Endodermal cell (in vitro differentiated cells): Measurements from ENCODE around the gene BIRC7. TPM values are rescaled to one million over a fixed set of nuclear protein-coding genes. Genes with fewer than 3 reads are reported as not detected.

Experiments used
- DNase-seq: peaks from one replicate; pipeline ENCODE4 v3.0.0-alpha.2; 2017
- H3K27ac ChIP-seq: 2 replicates; pipeline ENCODE4 v1.5.1; 2013; ENCODE audit warnings: mild to moderate bottlenecking, low read depth, low read length, moderate library complexity
- H3K27me3 ChIP-seq: 2 replicates; pipeline ENCODE4 v1.6.1; 2013; ENCODE audit warnings: mild to moderate bottlenecking, low read length, moderate library complexity; ENCODE audit not compliant: insufficient read depth, control insufficient read depth, poor library complexity, severe bottlenecking
- H3K36me3 ChIP-seq: 2 replicates; pipeline ENCODE4 v1.7.0; 2013; ENCODE audit warnings: mild to moderate bottlenecking, low read length, moderate library complexity; ENCODE audit not compliant: control insufficient read depth, insufficient read depth
- H3K4me1 ChIP-seq: one replicate; pipeline ENCODE4 v1.7.0; 2013; ENCODE audit warnings: low read length; ENCODE audit not compliant: control insufficient read depth, insufficient read depth
- H3K4me3 ChIP-seq: 2 replicates; pipeline ENCODE4 v1.5.1; 2013; ENCODE audit warnings: mild to moderate bottlenecking, low read length, moderate library complexity
- H3K9ac ChIP-seq: 2 replicates; pipeline ENCODE4 v1.6.1; 2013; ENCODE audit warnings: mild to moderate bottlenecking, low read length, moderate library complexity; ENCODE audit not compliant: poor library complexity, severe bottlenecking; ENCODE audit errors: extremely low read depth
- H3K9me3 ChIP-seq: 2 replicates; pipeline ENCODE4 v1.6.1; 2013; ENCODE audit warnings: mild to moderate bottlenecking, low read length, moderate library complexity; ENCODE audit not compliant: control insufficient read depth
- H3K27ac Mint-ChIP-seq: 2 replicates; pipeline ENCODE4 v1.8.0; 2020; ENCODE audit warnings: mixed read lengths
- H3K27me3 Mint-ChIP-seq: 2 replicates; pipeline ENCODE4 v1.8.0; 2021; ENCODE audit warnings: mild to moderate bottlenecking, mixed read lengths; ENCODE audit not compliant: insufficient read depth
- H3K36me3 Mint-ChIP-seq: 2 replicates; pipeline ENCODE4 v1.8.0; 2020; ENCODE audit warnings: low read depth, mixed read lengths
- H3K4me1 Mint-ChIP-seq: 2 replicates; pipeline ENCODE4 v1.8.0; 2020; ENCODE audit warnings: mixed read lengths
- H3K4me3 Mint-ChIP-seq: 2 replicates; pipeline ENCODE4 v1.8.0; 2020; ENCODE audit warnings: mild to moderate bottlenecking, moderate library complexity, mixed read lengths
- H3K9me3 Mint-ChIP-seq: 2 replicates; pipeline ENCODE4 v1.8.0; 2020; ENCODE audit warnings: mild to moderate bottlenecking, mixed read lengths
- CTCF ChIP-seq: fragments of 200-600 bp; sonication (generic); conservative IDR thresholded peaks from 2 replicates; pipeline ENCODE4 v1.5.0; 2021; ENCODE audit warnings: antibody characterized with exemption, mild to moderate bottlenecking
- WGBS, 2 experiments: methylation state at CpG; one replicate each; pipeline versions ENCODE4 v1.1.5 to v1.1.7; 2013; ENCODE audit warnings: missing lambda C conversion rate in 2 of 2, mixed read lengths in 1 of 2; ENCODE audit not compliant: insufficient coverage in 1 of 2, insufficient read length in 1 of 2; 5-methylcytosine and 5-hydroxymethylcytosine counted together
- total RNA-seq, 2 donors: library from RNA; stranded (reverse); fragmentation: NEBNext Ultra II Directional in 1 of 2; extraction: Animal tissue kit (Norgen Biotek cat#: 25700) in 1 of 2; gene quantifications; 2 replicates in 1 of 2; 3 replicates in 1 of 2; pipeline ENCODE4 v1.2.1, GENCODE V29; 2021

The BIRC7 gene
- total RNA-seq, 2 donors from 2014 or later = not detected

GRCh38 chr20:63284083-63284440 is 48.4 kb downstream of the BIRC7 start:
- Mint-ChIP-seq H3K4me1 (no peaks in the 10 kb centered on the region), H3K4me3 (no peak overlapping the region)

GRCh38 chr20:63284544-63284949 is 48.8 kb downstream of the BIRC7 start:
- Mint-ChIP-seq H3K27ac (no peak overlapping the region), H3K36me3 (peaks cover 40% of the 10 kb centered on the region), H3K9me3 (no peaks in the 10 kb centered on the region), H3K27me3 (no peaks in the 10 kb centered on the region), H3K4me3 (no peak overlapping the region), H3K4me1 (no peaks in the 10 kb centered on the region)
- H3K4me3 ChIP-seq = no peak overlapping the region
- H3K27ac ChIP-seq = no peak overlapping the region
- H3K36me3 ChIP-seq = peaks cover 25% of the 10 kb centered on the region
- H3K27me3 ChIP-seq = no peaks in the 10 kb centered on the region
- no peak for DNase-seq
- WGBS, 2 experiments = 93 to 94% methylated on average over 20 to 25 of the region's 25 CpGs
- no peaks in the 10 kb centered on the region for H3K4me1 ChIP-seq
- H3K9ac ChIP-seq = no peak overlapping the region
- TF ChIP-seq CTCF = no peak
- H3K9me3 ChIP-seq = no peaks in the 10 kb centered on the region

More at GRCh38 chr20:63284083-63284440, 48.4 kb downstream of the BIRC7 start:
- no peaks in the 10 kb centered on the region for H3K4me1 ChIP-seq
- Mint-ChIP-seq H3K36me3 (peaks cover 43% of the 10 kb centered on the region), H3K27ac (no peak overlapping the region), H3K27me3 (no peaks in the 10 kb centered on the region), H3K9me3 (no peaks in the 10 kb centered on the region)
- H3K9me3 ChIP-seq = no peaks in the 10 kb centered on the region
- 89 to 91% methylated on average over 4 to 14 of the region's 14 CpGs for WGBS, 2 experiments
- no peaks in the 10 kb centered on the region for H3K27me3 ChIP-seq
- TF ChIP-seq CTCF = no peak
- peaks cover 28% of the 10 kb centered on the region for H3K36me3 ChIP-seq
- H3K27ac ChIP-seq = no peak overlapping the region
- H3K9ac ChIP-seq = no peak overlapping the region
- DNase-seq = no peak
- no peak overlapping the region for H3K4me3 ChIP-seq

GRCh38 chr20:63284981-63285524 is 49.3 kb downstream of the BIRC7 start:
- no peaks in the 10 kb centered on the region for H3K9me3 ChIP-seq
- no peak overlapping the region for H3K9ac ChIP-seq
- Mint-ChIP-seq H3K9me3 (no peaks in the 10 kb centered on the region), H3K36me3 (peaks cover 38% of the 10 kb centered on the region), H3K27ac (no peak overlapping the region), H3K4me1 (no peaks in the 10 kb centered on the region), H3K4me3 (no peak overlapping the region), H3K27me3 (no peaks in the 10 kb centered on the region)
- no peak for DNase-seq
- H3K27me3 ChIP-seq = no peaks in the 10 kb centered on the region
- 90% methylated on average over 6 to 13 of the region's 13 CpGs for WGBS, 2 experiments
- H3K4me1 ChIP-seq = no peaks in the 10 kb centered on the region
- no peak overlapping the region for H3K4me3 ChIP-seq
- H3K27ac ChIP-seq = no peak overlapping the region
- no peak for TF ChIP-seq CTCF
- H3K36me3 ChIP-seq = peaks cover 24% of the 10 kb centered on the region
